Activated T-helper 1 cell treated with anti-CD3 and anti-CD28 coated beads, Interleukin-2, amount 50 U/mL, for 16 hours (primary cell): ENCODE measurements around the gene MACROD1.

Experiments used
- DNase-seq, 2 donors: peaks; one replicate each; pipeline ENCODE4 v3.0.0-alpha.2; 2020; ENCODE audit warnings: low read depth in 1 of 2, low spot score in 1 of 2

Gene MACROD1

GRCh38 chr11:64001484-64002420 is 164.2 kb downstream of the MACROD1 start:
- no peak for DNase-seq

GRCh38 chr11:64000740-64001483 is 165.0 kb downstream of the MACROD1 start:
- no peak for DNase-seq

DNA sequence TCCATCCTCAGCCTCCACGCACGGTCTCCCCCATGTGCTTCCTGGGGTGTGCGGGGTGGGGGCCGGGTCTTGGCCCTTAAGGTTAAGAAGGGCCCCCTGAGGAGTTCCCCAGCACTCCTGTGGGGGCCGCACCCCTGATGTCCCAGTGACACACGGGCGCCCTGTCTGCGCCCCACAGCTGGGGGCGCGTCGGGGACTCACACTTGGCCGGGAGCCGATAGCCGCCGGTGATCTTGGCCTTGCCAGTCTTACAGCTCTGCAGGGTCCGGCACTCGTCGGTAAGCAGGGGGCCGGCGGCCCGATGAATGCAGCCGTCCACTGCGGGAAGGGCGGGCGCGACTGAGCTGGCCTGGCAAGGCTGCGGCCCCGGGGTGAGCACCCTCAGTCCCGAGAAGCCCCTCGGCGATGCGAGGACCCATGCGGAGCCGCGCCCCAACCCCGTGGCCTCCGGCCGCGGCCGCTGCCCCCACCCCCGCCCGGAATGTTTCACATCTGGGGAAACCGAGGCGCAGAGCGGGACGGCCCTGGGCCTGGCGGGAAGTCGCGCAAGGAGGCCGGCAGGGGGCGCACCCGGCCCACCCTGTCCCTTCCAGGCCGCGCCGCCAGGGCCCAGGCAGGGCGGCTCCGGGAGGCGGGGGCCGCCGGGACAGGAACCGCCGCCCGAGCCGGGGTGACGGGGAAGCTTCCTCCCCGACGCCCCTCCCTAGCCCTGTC is 165.7 kb downstream of the MACROD1 start:
- DNase-seq: peak; percentile 50 to 65

- DNase-seq: peak; percentile 30 to 54
Observed at GRCh38 chr11:63999349-64000025, 166.4 kb downstream of the MACROD1 start.

DNA sequence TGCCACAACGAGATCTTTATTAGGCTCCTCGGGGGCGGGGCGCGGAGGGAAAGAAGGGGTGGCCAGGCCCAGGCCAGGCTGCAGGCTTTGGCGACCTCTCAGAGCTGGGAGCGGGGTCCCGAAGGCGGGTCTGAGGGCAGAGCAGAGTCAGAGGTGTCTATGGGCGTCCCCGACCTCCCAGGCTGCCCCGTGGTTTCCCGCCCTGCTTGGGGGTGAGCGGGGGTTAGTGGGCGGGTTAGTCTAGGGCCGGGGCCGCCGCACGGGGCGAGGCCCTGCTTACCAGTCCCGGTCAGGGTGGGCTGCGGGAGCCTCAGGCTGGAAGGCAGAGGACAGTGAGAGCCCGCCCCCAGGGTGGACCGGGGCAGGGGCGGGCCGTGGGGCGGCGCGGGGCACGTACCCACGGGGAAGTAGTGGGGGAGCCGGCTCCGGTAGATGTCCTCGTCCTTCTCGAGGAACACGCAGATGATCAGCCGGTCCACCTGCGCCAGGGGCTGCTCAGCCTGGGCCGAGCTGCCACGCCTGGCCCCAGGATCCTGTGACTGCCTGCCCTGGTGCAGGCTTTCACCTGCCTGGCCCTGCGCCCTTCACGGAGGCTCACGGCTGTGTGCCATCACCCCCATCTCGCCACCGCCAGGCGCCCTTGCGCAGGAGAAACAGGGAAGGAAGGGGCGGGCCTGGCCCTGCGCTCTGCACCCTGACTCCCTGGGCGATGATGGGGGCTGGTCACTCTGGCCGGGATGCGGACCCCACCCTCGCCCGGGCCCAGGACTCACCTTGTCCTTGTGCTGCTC is 167.2 kb downstream of the MACROD1 start:
- DNase-seq: no peak

DNA sequence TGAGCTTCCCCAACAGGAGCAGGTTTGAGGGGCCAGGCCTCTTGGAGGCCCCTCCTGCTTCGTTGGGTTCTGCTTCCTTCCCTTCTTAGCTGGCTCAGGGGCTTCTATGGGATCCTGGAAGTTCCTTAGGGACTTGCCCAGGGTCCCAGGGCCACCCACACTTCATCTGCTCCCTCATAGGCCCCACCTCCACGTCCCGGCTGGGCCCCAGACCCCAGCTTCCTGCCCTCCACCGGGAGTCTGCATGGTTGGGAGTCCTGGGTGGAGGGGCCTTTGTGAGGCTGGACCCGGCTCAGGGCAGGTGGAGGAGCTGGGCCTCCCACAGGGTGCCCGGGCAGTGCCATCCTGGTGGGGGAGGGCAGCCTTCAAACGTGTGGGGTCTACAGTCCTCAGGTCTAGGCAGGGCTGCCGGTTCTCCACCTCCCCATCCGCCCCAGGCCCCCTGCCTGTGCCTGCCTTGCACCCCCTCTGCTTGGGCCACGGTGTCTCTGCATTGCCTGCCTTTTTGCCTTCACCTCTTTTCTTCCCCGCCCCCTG is 168.0 kb downstream of the MACROD1 start:
- no peak for DNase-seq

DNA sequence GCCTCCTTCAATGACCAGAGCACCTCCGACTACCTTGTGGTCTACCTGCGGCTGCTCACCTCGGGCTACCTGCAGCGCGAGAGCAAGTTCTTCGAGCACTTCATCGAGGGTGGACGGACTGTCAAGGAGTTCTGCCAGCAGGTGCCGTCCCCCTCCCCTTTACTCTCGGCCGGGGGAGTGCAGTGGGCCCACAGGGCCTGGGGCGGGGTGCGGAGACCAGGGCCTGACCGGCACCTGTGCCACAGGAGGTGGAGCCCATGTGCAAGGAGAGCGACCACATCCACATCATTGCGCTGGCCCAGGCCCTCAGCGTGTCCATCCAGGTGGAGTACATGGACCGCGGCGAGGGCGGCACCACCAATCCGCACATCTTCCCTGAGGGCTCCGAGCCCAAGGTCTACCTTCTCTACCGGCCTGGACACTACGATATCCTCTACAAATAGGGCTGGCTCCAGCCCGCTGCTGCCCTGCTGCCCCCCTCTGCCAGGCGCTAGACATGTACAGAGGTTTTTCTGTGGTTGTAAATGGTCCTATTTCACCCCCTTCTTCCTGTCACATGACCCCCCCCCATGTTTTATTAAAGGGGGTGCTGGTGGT is 168.7 kb downstream of the MACROD1 start:
- DNase-seq: no peak

GRCh38 chr11:63996512-63996911 is 169.4 kb downstream of the MACROD1 start:
- DNase-seq: no peak

DNA sequence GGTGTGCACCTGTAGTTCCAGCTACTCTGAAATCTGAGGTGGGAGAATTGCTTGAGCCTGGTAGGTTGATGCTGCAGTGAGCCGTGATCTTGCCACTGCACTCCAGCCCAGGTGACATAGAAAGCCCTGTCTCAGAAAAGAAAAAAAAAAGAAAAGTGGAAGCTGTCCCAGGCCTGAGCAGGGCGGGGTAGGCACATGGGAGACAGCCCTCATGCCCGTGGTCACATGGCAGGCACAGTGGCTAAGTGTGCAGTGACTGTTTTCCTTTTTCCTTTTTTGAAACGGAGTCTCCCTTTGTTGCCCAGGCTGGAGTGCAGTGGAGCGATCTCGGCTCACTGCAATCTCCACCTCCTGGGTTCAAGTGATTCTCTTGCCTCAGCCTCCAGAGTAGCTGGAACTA is 171.9 kb downstream of the MACROD1 start:
- no peak for DNase-seq

GRCh38 chr11:63993100-63993499 is 172.8 kb downstream of the MACROD1 start:
- DNase-seq: no peak

DNA sequence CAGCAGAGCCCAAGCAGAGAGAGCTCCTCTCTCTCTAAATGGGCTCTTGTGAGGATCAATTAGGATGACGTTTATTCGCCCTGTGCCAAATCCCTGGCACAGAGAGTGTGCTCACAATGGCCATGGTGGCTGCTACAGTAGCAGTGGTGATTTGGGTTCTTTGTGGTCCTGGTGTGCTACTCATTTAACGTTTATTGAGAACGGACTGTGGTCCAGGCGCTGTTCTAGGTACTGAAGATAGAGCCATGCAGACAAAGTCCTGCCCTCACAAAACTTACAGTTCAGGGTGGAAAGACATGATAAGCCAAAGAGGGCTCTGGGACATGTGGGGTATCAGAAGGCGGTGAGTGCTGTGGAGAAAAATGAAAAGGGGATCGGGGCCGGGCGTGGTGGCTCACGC is 174.4 kb downstream of the MACROD1 start:
- no peak for DNase-seq

GRCh38 chr11:63986932-63987513 is 178.9 kb downstream of the MACROD1 start:
- DNase-seq: no peak

DNA sequence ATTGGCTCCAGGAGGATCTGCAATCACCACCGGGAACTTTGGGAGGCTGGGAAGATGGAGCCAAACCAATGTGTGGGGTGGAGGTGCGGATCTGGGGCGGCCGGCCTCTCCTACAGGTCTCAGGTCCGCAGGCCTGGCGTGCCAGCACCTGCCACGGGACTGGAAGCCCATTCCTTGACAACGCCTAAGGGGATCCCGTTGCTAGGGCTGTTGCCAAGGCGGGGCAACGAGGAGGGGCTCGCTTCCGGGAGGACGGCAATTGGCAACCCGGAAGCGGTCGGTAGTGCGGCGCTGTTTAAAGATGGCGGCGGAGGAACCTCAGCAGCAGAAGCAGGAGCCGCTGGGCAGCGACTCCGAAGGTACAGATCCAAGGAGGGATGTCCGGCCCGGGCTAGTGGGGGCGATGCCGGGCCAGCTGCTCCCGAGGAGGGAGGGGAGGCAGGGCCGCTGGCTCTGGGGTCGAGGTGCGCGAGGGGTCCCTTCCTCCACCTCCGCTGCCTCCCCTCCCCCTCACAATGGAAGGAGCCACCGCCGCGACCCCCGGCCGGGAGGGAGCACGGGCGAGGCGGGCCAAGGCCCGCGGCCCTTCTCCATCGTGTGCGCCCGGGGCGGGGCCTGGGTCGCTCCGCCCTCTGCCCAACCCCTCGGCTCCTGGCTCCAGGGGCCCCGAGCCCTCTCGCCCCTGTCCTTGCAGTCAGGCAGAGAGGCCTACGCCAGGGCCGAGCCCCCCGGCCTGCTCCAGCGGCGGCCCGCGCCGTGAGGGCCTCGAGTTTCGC is 179.6 kb downstream of the MACROD1 start, which contains the start of gene OTUB1:
TSS of gene OTUB1 (plus strand) at position 283 of the 776 bp plus-strand sequence. CDS start at position 302, 19 bp downstream.
- peak; percentile 74 to 79 for DNase-seq

GRCh38 chr11:63985812-63986155 is 180.1 kb downstream of the MACROD1 start:
- peak in 1 of 2 donors; percentile 54 for DNase-seq

DNA sequence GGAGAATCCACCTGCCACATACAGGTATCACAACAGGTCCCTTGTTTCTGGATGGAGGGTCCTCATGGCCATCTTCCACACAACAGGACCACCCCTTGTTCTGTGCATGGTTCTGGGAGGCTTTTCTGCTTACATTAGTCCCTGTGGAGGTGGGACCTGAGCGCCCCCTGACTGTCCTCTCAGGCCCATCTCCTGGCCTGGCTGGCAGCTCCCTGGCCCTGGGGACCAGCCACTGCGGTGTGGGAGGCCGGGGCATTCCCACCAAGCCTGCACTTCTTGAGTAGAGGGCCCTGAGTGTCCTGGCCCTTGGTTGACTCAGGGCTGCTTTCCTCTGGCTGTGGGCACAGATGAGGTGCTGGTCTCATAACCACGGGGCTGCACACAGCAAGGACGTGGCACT is 186.5 kb downstream of the MACROD1 start:
- DNase-seq: no peak

- DNase-seq: no peak
Observed at GRCh38 chr11:63978551-63979239, 187.2 kb downstream of the MACROD1 start.

GRCh38 chr11:63974259-63975143 is 191.4 kb downstream of the MACROD1 start, which contains the start of gene COX8A:
Gene COX8A (plus strand): TSS chr11:63974620. CDS start chr11:63974681, 61 bp downstream.
- DNase-seq: peak; percentile 81 to 91
